PC-9 (cell line): ENCODE data around the gene RBM14.
"Not testable (repeated sequence)": the region's sequence is repeated elsewhere in the genome, so short reads cannot be mapped to it uniquely, and the experiment has no call there.

Experiments used
- CTCF ChIP-seq: fragments of 200-600 bp; sonication (generic); conservative IDR thresholded peaks from 2 replicates; pipeline ENCODE4 v1.6.1; 2017; ENCODE audit warnings: mixed run types, antibody characterized with exemption, mild to moderate bottlenecking, moderate library complexity
- EZH2 ChIP-seq: fragments of 200-600 bp; sonication (generic); IDR thresholded peaks from 2 replicates; pipeline ENCODE4 v1.8.0; 2017; ENCODE audit warnings: antibody characterized with exemption, low read depth

- not testable (repeated sequence) for TF ChIP-seq CTCF, EZH2
Measured at GRCh38 chr11:66589315-66589714, 27.1 kb upstream of the RBM14 start.
